ENCODE data around the gene HMGCS1. TPM values are rescaled to one million over a fixed set of nuclear protein-coding genes. Genes with fewer than 3 reads are reported as not detected.
"Not testable (repeated sequence)": the region's sequence is repeated elsewhere in the genome, so short reads cannot be mapped to it uniquely, and the experiment has no call there.

HMGCS1 gene
- total RNA-seq, 1 donor from 2014 or later, result 73.2 TPM

- DNase-seq (ENCODE audit: low read depth in 2 of 2), result no peak
Observed at GRCh38 chr5:43312699-43313034, 545 bp downstream of the HMGCS1 start.

- DNase-seq (ENCODE audit: low read depth in 2 of 2), result no peak
Observed at GRCh38 chr5:43312076-43312661, 1.0 kb downstream of the HMGCS1 start.

GRCh38 chr5:43309637-43310036 lies 3.6 kb downstream of the HMGCS1 start:
- no peak for DNase-seq (ENCODE audit: low read depth in 2 of 2)

GRCh38 chr5:43309122-43309521 lies 4.1 kb downstream of the HMGCS1 start:
- no peak for DNase-seq (ENCODE audit: low read depth in 2 of 2)

- not testable (repeated sequence) for DNase-seq (ENCODE audit: low read depth in 2 of 2)
Observed at GRCh38 chr5:43306954-43307353, 6.3 kb downstream of the HMGCS1 start.

GRCh38 chr5:43305948-43306565 lies 7.2 kb downstream of the HMGCS1 start:
- peak; percentile 44 to 65 for DNase-seq (ENCODE audit: low read depth in 2 of 2)

- DNase-seq (ENCODE audit: low read depth in 2 of 2), result peak in 1 of 2 donors; percentile 23
Observed at GRCh38 chr5:43304525-43304924, 8.7 kb downstream of the HMGCS1 start.

GRCh38 chr5:43303242-43303641 lies 10.0 kb downstream of the HMGCS1 start:
- no peak for DNase-seq (ENCODE audit: low read depth in 2 of 2)

GRCh38 chr5:43302481-43302880 lies 10.7 kb downstream of the HMGCS1 start:
- DNase-seq (ENCODE audit: low read depth in 2 of 2), result no peak

- no peak for DNase-seq (ENCODE audit: low read depth in 2 of 2)
Observed at GRCh38 chr5:43301653-43302091, 11.5 kb downstream of the HMGCS1 start.

GRCh38 chr5:43300112-43300511 lies 13.1 kb downstream of the HMGCS1 start:
- no peak for DNase-seq (ENCODE audit: low read depth in 2 of 2)

- DNase-seq (ENCODE audit: low read depth in 2 of 2), result no peak
Observed at GRCh38 chr5:43298443-43298842, 14.8 kb downstream of the HMGCS1 start.

- DNase-seq (ENCODE audit: low read depth in 2 of 2), result no peak
Observed at GRCh38 chr5:43296835-43297234, 16.4 kb downstream of the HMGCS1 start.

- DNase-seq (ENCODE audit: low read depth in 2 of 2), result no peak
Observed at GRCh38 chr5:43295202-43295601, 18.0 kb downstream of the HMGCS1 start.

GRCh38 chr5:43294226-43294625 lies 19.0 kb downstream of the HMGCS1 start:
- DNase-seq (ENCODE audit: low read depth in 2 of 2), result no peak

- no peak for DNase-seq (ENCODE audit: low read depth in 2 of 2)
Observed at GRCh38 chr5:43290726-43291125, 22.5 kb downstream of the HMGCS1 start.

- DNase-seq (ENCODE audit: low read depth in 2 of 2), result no peak
Observed at GRCh38 chr5:43288269-43288831, 24.9 kb downstream of the HMGCS1 start.

GRCh38 chr5:43287493-43287892 lies 25.7 kb downstream of the HMGCS1 start:
- DNase-seq (ENCODE audit: low read depth in 2 of 2), result no peak

- no peak for DNase-seq (ENCODE audit: low read depth in 2 of 2)
Observed at GRCh38 chr5:43286623-43287022, 26.6 kb downstream of the HMGCS1 start.

- DNase-seq (ENCODE audit: low read depth in 2 of 2), result no peak
Observed at GRCh38 chr5:43281840-43282658, 31.2 kb downstream of the HMGCS1 start.

GRCh38 chr5:43279548-43280274 lies 33.5 kb downstream of the HMGCS1 start:
- DNase-seq (ENCODE audit: low read depth in 2 of 2), result no peak

GRCh38 chr5:43275391-43275790 lies 37.8 kb downstream of the HMGCS1 start:
- DNase-seq (ENCODE audit: low read depth in 2 of 2), result no peak

All from dermis microvascular lymphatic vessel endothelial cell (primary cell).